GM12873 (cell line): ENCODE measurements around the gene MOB2.

ENCODE experiments used
- CTCF ChIP-seq: IDR thresholded peaks from 2 replicates; pipeline ENCODE4 v1.5.1; 2012; ENCODE audit warnings: low read depth, mild to moderate bottlenecking, moderate library complexity, low read length, control low read depth; ENCODE audit not compliant: insufficient read depth; ENCODE audit errors: missing control alignments

MOB2 gene

GRCh38 chr11:1494650-1495049, 8.1 kb upstream of the MOB2 start:
- TF ChIP-seq CTCF, result no peak

- no peak for TF ChIP-seq CTCF
Measured at GRCh38 chr11:1493650-1494244, 7.2 kb upstream of the MOB2 start.

- no peak for TF ChIP-seq CTCF
Measured at GRCh38 chr11:1491379-1491778, 4.8 kb upstream of the MOB2 start.

GRCh38 chr11:1490651-1491050, 4.1 kb upstream of the MOB2 start:
- no peak for TF ChIP-seq CTCF

GRCh38 chr11:1488575-1489180, 2.1 kb upstream of the MOB2 start:
- TF ChIP-seq CTCF, result no peak

GRCh38 chr11:1487851-1488574, 1.4 kb upstream of the MOB2 start:
- TF ChIP-seq CTCF, result no peak

- no peak for TF ChIP-seq CTCF
Measured at GRCh38 chr11:1487091-1487850, 692 bp upstream of the MOB2 start.
